Mesodermal cell (in vitro differentiated cells): ENCODE measurements around the gene PCNA.

Source experiments
- H3K27ac ChIP-seq: 2 replicates; pipeline ENCODE4 v1.7.0; 2013; ENCODE audit warnings: mild to moderate bottlenecking, low read depth, low read length, moderate library complexity; ENCODE audit not compliant: severe bottlenecking
- H3K36me3 ChIP-seq: 2 replicates; pipeline ENCODE4 v1.7.1; 2013; ENCODE audit warnings: mild to moderate bottlenecking, low read length, moderate library complexity; ENCODE audit not compliant: control insufficient read depth, insufficient read depth
- H3K4me1 ChIP-seq: one replicate; pipeline ENCODE4 v1.7.1; 2013; ENCODE audit warnings: mild to moderate bottlenecking, low read length; ENCODE audit not compliant: insufficient read depth, control insufficient read depth, poor library complexity, severe bottlenecking
- H3K4me3 ChIP-seq: 2 replicates; pipeline ENCODE4 v1.7.0; 2013; ENCODE audit warnings: low read length, control low read depth, mild to moderate bottlenecking; ENCODE audit not compliant: insufficient read depth, poor library complexity, severe bottlenecking; ENCODE audit errors: extremely low read depth
- H3K9me3 ChIP-seq: 2 replicates; pipeline ENCODE4 v1.7.1; 2013; ENCODE audit warnings: mild to moderate bottlenecking, low read length, moderate library complexity; ENCODE audit not compliant: control insufficient read depth
- WGBS, 2 experiments: methylation state at CpG; one replicate each; pipeline ENCODE4 v1.1.5; 2013; ENCODE audit warnings: missing lambda C conversion rate in 2 of 2; ENCODE audit not compliant: insufficient coverage in 2 of 2; 5-methylcytosine and 5-hydroxymethylcytosine counted together

The PCNA gene

GRCh38 chr20:5096463-5096862 lies 23.3 kb downstream of the PCNA start:
- WGBS, 2 experiments = 83% methylated on average over 1 to 2 of the region's 2 CpGs
- Histone ChIP-seq H3K27ac (no peak overlapping the region), H3K36me3 (peaks cover 56% of the 10 kb centered on the region), H3K4me3 (no peak overlapping the region), H3K9me3 (no peaks in the 10 kb centered on the region), H3K4me1 (no peaks in the 10 kb centered on the region)

- no peaks in the 10 kb centered on the region for H3K4me1 ChIP-seq
- peaks cover 51% of the 10 kb centered on the region for H3K36me3 ChIP-seq
- H3K27ac ChIP-seq = no peak overlapping the region
- no peak overlapping the region for H3K4me3 ChIP-seq
- H3K9me3 ChIP-seq = no peaks in the 10 kb centered on the region
- 80 to 90% methylated on average over 3 of the region's 3 CpGs for WGBS, 2 experiments
Measured at GRCh38 chr20:5095931-5096330, 23.8 kb downstream of the PCNA start.

- H3K27ac ChIP-seq = no peak overlapping the region
- peaks cover 50% of the 10 kb centered on the region for H3K36me3 ChIP-seq
- WGBS, 2 experiments = 97 to 100% methylated on average over 3 of the region's 3 CpGs
- no peaks in the 10 kb centered on the region for H3K4me1 ChIP-seq
- H3K4me3 ChIP-seq = no peak overlapping the region
- no peaks in the 10 kb centered on the region for H3K9me3 ChIP-seq
Measured at GRCh38 chr20:5095454-5095853, 24.3 kb downstream of the PCNA start.

- no CpG with 5 or more reads among the region's 4 CpGs for WGBS, 2 experiments
Measured at GRCh38 chr20:5092765-5093339, 26.9 kb downstream of the PCNA start.

GRCh38 chr20:5091902-5092301 lies 27.9 kb downstream of the PCNA start:
- no peaks in the 10 kb centered on the region for H3K9me3 ChIP-seq
- no peak overlapping the region for H3K27ac ChIP-seq
- no peak overlapping the region for H3K4me3 ChIP-seq
- no peaks in the 10 kb centered on the region for H3K4me1 ChIP-seq
- H3K36me3 ChIP-seq = peaks cover 17% of the 10 kb centered on the region
- WGBS, 2 experiments = 94 to 100% methylated on average over 3 to 4 of the region's 6 CpGs

More at GRCh38 chr20:5092765-5093339, 26.9 kb downstream of the PCNA start:
- Histone ChIP-seq H3K4me3 (no peak overlapping the region), H3K4me1 (no peaks in the 10 kb centered on the region), H3K27ac (no peak overlapping the region), H3K36me3 (peaks cover 26% of the 10 kb centered on the region), H3K9me3 (no peaks in the 10 kb centered on the region)

- WGBS, 2 experiments = 53 to 63% methylated on average over 3 of the region's 4 CpGs
- Histone ChIP-seq H3K36me3 (peaks cover 6% of the 10 kb centered on the region), H3K4me3 (no peak overlapping the region), H3K9me3 (no peaks in the 10 kb centered on the region), H3K27ac (no peak overlapping the region), H3K4me1 (no peaks in the 10 kb centered on the region)
Measured at GRCh38 chr20:5090191-5090590, 29.6 kb downstream of the PCNA start.

GRCh38 chr20:5088688-5089087 lies 31.1 kb downstream of the PCNA start:
- H3K27ac ChIP-seq = no peak overlapping the region
- 62 to 97% methylated on average over 2 to 3 of the region's 3 CpGs for WGBS, 2 experiments

GRCh38 chr20:5085380-5085779 lies 34.4 kb downstream of the PCNA start:
- no peaks in the 10 kb centered on the region for H3K36me3 ChIP-seq
- no peaks in the 10 kb centered on the region for H3K4me1 ChIP-seq
- H3K9me3 ChIP-seq = no peaks in the 10 kb centered on the region
- WGBS, 2 experiments = 90 to 96% methylated on average over 3 to 4 of the region's 4 CpGs
- H3K27ac ChIP-seq = no peak overlapping the region
- H3K4me3 ChIP-seq = no peak overlapping the region

More at GRCh38 chr20:5088688-5089087, 31.1 kb downstream of the PCNA start:
- Histone ChIP-seq H3K9me3 (no peaks in the 10 kb centered on the region), H3K4me1 (no peaks in the 10 kb centered on the region), H3K4me3 (no peak overlapping the region), H3K36me3 (peaks cover 3% of the 10 kb centered on the region)

GRCh38 chr20:5080384-5080877 lies 39.3 kb downstream of the PCNA start:
- no peak overlapping the region for H3K4me3 ChIP-seq
- H3K36me3 ChIP-seq = no peaks in the 10 kb centered on the region
- WGBS, 2 experiments = 90 to 97% methylated on average over 9 to 10 of the region's 10 CpGs
- no peak overlapping the region for H3K27ac ChIP-seq
- no peaks in the 10 kb centered on the region for H3K4me1 ChIP-seq
- H3K9me3 ChIP-seq = no peaks in the 10 kb centered on the region

- no peaks in the 10 kb centered on the region for H3K4me1 ChIP-seq
- WGBS, 2 experiments = 86 to 88% methylated on average over 10 to 11 of the region's 11 CpGs
- no peak overlapping the region for H3K4me3 ChIP-seq
- H3K36me3 ChIP-seq = no peaks in the 10 kb centered on the region
- no peaks in the 10 kb centered on the region for H3K9me3 ChIP-seq
- H3K27ac ChIP-seq = no peak overlapping the region
Measured at GRCh38 chr20:5078399-5078958, 41.3 kb downstream of the PCNA start.

GRCh38 chr20:5077761-5078387 lies 41.9 kb downstream of the PCNA start:
- Histone ChIP-seq H3K27ac (no peak overlapping the region), H3K36me3 (no peaks in the 10 kb centered on the region), H3K9me3 (no peaks in the 10 kb centered on the region), H3K4me1 (no peaks in the 10 kb centered on the region), H3K4me3 (no peak overlapping the region)
- WGBS, 2 experiments = 85 to 90% methylated on average over 4 of the region's 4 CpGs
